GM19025 (cell line): ENCODE results near the gene S100B.

Source experiments
- ATAC-seq: cut with Tn5 transposase; IDR thresholded peaks from one replicate; pipeline ENCODE4 v1.9.1; 2021; ENCODE audit warnings: mild to moderate bottlenecking, low read depth, moderate library complexity; ENCODE audit not compliant: unreplicated experiment

Gene S100B

DNA sequence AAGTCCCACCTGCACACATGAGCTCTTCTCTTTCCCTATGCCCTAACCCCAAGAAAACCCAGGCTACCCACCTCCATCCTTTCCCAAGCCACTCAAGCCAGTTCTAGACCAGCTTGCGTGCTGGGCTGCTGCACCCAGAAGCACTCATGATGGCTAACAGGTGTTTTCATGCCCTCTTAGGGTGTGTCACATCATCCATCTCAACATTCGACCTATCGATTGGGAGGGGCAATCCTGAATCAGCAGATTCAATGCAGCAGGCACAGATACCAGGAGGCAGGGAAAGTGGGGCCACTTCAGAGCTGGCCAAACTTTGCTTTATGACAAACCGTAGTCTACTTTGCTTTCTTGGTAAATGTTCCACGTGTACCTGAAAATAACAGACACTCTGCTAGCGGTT lies 24.0 kb upstream of the S100B start:
- ATAC-seq = no peak

DNA sequence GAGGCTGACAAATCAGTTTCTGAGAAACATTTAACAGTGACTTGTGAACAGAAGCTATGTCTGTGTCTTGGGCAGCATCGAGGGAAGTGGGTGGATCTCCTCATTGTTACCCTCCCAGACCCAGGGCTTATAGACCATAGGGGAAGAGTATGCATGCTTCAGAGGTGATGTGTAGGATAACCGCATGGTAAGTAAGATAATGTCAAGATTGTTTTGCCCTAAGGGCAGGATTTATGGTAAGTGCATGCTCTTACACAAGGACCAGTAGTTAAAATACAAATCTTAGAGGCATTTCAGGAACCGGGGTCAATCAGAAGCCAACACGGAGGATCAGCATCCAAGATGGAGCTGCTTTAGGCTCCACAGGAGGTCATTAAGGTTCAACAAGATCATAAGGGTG lies 22.8 kb upstream of the S100B start:
- no peak for ATAC-seq

DNA sequence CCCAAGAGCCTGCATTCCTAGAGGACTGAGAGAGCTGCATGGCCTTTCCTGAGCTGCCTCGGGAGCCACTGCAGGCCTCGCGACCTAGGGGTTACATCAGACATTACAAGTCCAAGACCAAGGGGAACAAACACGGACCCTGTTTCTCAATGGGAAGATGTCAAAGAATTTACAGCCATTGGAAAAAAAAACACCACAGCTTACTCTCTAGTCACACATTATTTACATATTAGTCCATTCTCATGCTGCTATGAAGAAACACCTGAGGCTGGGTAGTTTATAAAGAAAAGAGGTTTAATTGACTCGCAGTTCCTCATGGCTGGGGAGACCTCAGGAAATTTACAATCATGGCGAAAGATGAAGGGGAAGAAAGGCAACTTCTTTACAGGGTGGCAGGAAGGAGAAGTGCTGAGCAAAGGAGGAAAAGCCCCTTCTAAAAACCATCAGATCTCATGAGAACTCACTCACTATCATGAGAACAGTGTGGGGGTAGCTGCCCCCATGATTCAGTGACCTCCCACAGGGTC lies 22.2 kb upstream of the S100B start:
- ATAC-seq = no peak

DNA sequence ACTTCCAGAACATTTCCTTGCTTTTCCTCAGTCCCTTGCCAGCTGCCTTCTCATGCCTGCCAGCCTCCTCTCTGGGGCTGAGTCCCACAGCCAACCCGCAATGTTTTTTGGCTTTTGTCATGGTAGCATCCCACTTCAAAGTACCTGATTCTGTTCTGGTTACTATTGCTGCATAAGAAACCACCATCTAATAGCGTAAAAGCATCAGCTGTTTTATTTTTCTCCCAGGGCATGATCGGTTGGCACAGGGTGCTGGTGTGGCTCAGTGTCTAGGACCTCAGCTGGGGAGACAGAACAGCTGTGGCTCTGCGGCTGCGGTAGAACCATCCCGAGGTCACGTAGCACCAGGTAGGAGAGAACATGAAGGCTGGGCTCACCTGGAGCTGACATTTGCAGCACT lies 21.7 kb upstream of the S100B start:
- no peak for ATAC-seq

DNA sequence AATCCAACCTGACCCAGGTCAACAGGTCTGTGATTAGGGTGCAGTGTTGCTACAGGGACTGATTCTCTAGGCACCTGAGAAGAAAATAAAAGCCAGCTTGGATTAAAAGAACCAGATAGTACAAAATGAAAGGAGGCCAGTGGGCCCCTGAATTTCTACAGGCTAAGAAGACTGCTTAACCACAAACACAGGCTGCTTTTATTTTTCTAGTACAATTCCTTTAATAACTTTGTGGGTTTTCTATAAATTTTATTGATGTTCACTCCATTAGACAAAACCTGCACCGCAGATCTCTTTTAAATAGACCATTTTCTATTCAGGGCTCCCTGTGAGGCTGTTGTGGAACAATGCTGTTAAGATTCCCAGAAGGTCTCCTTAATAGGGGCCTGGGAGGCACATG lies 20.9 kb upstream of the S100B start:
- no peak for ATAC-seq

DNA sequence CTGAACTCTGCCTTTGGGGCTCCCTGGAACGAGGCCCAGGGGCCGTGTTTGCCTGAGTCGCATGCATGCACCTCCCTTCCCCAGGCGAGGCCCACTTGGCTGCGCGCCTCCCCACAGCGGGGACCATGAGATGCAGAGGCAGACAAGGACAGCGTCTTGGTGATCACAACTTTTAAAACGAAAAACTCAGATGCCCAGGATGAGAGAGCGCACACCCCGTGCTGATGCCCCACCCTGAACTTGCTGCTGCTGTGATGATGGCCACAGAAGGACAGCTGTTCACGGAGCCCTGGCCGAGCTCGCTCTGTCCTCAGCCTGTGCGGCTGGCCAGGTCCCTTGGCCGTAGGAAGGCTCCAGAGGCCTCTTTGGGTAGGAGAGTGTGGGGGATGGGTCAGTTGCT lies 19.2 kb upstream of the S100B start:
- no peak for ATAC-seq

DNA sequence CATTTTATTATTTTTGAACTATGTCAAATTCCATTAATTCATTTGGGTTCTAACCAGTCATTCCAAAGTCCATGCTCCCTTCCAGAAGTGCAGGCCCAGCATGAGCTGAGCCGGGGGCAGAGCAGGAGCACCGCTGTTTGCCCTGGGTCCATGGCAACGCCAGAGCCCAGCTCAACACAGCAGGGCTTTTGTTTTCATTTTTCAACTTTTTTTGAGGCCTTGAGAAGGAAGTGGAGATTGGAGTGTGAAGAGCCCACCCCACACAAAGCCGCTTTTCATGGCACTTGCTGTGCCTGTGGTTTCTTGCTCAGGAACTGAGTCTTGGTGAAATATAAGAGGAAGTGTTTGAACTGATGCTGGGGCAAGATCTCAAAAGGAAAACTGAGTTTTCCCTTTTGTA lies 17.3 kb upstream of the S100B start:
- ATAC-seq = no peak

DNA sequence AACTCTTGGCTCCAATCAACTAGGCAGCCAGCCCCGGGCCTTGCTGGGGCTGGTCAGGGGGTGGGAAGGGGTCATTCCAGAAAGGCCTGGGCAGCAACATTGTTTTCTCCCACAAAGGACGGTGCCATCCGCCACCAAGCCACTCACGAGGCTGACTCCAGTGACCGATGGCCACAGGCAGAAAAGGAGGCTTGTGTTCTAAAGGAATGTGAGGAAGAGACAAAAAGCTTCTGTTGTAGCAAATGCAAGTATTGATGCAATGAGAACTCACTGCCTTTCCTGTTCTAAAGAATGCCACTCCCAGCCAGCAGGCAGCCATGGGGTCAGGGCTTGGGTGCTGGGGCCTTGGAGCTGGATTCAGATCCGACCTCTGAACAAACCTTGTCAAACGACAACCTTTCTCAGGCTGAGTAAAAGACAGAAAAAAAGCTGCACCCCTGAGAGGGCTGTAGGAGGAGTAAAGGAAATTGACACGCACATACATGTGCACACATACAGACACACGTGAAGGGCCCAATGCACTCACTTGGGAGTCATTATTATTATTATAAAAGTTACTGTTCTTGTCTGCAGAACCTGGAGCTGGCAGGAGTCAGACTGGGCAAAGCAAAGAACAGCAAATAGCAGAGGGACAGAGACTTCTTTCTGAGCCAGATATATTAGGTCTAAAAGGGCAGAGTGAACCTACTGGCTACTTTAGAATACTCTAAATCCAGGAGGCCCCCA lies 16.7 kb upstream of the S100B start:
- ATAC-seq = no peak

DNA sequence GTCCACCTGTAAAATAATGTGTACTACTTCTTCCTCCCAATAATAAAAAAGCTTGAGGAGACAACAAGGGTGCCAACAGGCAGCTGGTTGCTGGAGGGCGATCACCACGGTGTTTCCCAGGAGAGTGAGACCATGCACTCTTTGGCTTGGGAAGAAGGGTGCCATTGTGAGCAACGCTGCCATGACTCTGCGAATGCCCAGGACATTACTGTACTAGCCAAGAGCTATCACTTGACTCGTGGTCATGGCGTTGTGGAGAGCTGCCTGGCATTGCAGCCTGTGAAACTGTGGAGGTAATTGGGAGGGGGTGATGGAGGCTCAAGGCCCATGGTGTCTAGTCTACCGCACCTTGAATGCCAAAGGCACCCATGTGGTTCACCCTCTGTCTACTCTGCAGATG lies 16.0 kb upstream of the S100B start:
- no peak for ATAC-seq

DNA sequence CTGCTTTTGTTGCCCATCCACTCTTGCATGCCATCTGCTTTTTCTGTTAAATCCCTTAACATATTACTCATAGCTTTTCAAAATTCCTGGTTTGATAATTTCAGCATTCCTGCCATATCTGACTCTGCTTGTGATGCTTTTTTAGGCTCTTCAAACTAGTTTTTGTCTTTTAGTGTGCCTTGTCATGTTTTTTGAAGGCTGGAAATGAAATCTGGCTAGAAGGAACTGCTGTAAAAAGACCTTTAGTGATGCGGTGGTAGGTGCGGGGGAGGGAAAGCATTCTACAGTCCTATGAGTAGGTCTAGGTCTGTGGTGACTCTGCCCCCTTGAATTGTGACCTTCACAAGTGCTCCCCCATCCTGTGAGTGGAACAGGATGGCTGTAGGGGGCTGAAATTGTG lies 15.0 kb upstream of the S100B start:
- ATAC-seq = no peak

DNA sequence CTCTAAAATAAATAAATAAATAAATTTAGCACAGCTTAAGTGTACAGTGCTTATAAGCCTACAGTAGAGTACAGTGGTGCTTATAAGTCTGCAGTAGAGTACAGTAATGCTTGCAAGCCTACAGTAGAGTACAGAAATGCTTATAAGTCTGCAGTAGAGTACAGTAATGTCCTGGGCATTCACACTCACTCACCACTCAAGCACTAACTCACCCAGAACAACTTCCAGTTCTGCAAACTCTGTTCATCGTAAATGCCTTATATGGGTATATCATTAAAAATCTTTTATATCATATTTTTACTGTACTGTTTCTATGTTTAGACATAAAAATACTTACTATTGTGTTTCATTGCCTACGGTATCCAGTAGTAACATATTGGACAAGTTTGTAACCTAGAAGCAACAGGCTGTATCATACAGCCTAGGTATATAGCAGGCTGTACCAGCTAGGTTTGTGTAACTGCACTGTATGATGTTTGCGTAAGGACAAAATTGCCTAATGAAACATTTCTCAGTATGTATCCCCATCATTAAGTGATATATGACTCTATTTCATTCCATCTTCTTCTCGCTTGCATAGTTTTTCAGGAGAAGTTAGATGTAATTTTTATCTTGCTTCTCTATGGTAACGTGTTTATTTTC lies 14.0 kb upstream of the S100B start:
- ATAC-seq = no peak

DNA sequence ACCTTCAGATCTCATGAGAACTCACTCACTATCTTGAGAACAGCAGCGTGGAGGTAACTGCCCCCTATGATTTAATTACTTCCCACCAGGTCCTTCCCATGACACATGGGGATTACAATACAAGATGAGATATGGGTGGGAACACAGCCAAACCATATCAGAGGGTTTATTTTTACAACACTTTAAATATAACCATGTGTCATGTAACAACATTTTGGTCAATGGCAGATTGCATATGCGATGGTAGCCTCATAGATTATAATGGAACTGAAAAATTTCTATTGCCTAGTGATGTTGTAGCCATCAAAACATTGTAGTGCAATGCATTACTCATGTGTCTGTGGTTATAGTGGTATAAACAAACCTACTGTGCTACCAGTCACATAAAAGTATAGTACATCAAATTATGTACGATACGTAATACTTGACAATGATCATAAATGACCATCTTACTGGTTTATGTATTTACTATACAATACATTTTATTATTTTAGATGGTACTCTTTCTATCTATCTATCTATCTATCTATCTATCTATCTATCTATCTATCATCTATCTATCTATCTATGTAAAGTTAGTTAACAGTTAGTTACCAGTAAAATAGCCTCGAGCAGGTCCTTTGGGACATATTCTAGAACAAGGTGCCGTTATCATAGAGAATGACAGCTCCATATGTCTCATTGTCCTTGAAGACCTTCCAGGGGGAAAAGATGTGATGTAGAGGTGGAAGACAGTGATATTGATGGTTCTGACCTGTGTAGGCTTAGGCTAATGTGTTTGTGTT lies 12.6 kb upstream of the S100B start:
- ATAC-seq = no peak

DNA sequence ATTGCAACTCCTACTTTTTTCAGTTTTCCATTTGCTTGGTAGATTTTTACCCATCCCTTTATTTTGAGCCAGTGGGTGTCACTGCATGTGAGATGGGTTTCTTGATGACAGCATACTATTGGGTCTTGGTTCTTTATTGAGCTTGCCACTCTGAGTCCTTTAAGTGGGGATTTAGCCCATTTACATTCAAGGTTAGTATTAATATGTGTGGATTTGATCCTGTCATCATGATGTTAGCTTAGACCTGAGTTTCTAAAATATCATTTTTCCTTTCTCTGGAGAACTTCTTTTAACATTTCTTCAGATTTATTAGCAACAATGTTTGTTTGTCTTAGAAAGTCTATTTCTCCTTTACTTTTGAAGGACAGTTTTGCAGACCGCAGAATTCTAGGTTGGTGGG lies 11.8 kb upstream of the S100B start:
- ATAC-seq = no peak

DNA sequence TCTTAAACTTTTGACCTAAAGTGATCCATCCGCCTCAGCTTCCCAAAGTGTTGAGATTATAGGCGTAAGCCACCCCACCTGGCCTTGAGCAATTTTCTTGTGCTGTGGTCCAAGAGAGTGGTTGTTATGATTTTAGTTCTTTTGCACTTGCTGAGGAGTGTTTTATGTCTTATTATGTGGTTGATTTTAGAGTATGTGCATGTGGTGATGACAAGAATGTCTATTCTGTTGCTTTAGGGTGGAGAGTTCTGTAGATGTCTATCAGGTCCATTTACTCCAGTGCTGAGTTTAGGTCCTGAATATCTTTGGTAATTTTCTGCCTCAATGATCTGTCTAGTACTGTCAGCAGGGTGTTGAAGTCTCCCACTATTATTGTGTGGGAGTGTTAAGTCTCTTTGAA lies 11.2 kb upstream of the S100B start:
- ATAC-seq = no peak

DNA sequence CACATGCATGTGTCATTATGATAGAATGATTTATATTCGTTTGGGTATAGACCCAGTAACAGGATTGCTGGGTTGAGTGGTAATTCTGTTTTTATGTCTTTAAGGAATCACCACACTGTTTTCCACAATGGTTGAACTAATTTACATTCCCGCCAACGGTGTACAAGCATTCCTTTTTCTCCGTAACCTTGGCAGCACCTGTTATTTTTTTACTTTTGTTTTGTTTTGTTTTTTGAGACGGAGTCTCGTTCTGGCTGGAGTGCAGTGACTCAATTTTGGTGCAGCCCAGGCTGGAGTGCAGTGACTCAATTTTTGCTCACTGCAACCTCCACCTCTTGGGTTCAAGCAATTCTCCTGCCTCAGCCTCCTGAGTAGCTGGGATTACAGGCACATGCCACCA lies 8.5 kb upstream of the S100B start:
- ATAC-seq = no peak

DNA sequence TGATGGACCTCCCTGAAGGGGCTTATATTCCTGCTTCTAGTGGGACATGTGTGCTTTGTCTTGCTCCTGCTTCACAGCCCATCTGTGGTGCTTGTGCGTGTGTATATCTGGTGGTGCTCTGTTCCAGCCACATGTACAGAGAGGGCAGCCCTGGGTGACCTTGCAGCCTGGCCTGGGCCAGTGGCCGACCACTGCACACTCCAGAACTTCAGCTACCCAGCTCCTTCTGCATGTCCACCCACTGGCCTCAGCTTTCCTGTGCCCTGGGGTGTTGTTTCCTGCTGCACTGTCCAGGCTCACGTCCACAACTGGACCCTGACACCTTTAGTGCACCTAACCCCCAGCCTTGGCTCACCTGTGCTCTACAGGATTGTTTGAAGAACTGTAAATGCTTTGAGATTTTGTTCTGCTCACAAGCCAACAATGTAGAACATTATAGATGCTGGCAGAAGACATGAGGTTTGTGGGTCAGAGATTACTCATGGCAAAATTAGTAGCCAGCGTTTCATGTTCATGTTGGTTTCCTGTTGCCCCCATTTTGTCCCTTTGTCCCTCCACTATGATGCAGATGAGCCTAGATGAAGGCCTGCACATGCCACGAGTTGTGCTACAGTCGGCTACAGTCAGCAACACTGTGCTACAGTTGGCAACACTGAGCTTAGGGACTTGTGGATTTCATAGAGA lies 5.3 kb upstream of the S100B start:
- ATAC-seq = no peak

DNA sequence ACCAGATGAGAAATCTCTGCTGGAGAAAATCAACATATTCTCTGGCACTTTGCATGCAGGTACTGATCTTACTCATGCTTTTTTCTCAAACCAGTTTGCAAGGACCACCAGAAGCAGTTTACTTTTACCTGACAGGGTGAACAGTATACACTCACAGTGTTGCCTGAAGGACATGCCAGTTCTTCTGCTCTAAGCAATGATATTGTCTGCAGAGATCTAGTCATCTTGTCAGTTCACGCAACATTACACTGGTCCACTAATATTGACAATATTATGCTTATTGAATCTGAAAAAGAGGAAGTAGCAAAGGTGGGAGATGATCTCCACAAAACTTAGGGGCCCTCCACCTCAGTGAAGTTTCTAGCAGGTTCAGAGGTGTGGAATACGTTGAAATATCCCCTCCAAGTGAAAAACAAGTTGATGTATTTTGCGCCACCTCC lies 3.8 kb upstream of the S100B start:
- ATAC-seq = no peak

DNA sequence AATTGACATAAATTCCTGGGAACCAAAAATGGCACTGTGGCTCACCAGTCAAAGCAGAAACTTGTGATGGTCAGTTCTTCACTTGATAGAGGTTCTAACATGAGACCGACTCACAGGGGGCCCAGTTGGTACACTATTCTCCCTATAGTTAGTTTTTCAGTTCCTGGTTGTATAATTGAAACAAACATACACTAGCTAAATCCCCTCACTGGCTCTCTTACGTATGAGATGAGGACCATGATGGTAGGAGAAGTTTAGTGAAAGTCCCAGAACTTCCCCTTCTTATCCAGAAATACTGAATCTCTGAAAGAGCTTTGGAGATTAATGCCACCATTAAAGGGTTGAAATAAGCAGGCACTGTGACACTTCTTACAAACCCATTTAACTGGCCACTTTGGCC lies 2.8 kb upstream of the S100B start:
- no peak for ATAC-seq

DNA sequence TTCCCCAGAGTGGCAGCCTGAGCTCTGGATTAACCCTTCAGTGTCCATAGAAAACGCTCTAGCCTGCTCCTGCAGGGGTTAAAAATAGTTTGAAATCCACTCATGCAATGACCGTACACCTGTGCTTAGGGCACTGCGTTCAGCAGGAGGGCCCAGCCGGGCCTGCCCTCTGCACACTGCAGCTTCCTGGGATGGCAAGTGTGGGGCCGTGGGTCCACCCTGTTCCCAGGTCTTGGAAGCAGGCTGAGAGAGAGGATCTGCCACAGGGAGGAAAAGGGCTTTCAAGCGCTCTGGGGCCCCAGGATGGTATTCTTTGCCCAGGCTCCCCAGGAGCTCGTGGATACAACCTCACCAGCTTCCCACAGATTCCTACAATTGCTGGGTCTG lies 1.5 kb upstream of the S100B start:
- ATAC-seq = no peak

DNA sequence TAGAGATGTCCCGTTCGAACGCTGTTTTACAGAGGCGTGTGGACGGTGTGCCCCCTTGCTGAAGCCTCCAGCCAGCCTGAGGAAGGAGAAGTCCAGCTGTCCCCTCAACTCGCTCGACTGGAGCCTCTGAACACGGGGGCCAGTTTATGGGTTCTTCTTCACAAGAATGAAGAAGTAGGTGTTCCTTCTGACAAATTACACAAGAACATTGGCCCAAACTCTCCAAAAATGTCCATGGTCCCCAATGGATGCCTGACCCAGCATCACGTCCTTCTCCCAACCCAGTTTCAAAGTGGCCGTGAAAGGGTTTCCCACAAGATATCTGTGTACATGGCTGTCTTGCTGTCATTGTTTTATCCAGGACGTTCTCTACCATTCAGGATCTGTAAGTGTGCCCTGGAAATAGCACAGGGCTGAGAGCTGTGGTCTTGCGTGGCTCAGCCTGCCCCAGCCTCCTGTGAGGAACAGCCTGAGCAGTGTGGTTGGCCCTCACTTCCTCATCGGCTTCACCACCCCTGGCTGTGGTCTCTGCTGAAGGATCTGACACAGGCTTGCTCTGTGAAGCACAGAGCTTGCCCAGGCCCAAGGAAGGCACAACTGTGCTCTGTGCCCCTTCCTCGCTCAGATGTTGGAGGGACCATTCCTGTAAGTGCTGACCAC lies 1.0 kb upstream of the S100B start:
- no peak for ATAC-seq
